Kidney (tissue), 14 donors: ENCODE data around the gene BMERB1. TPM values are rescaled to one million over a fixed set of nuclear protein-coding genes. Genes with fewer than 3 reads are reported as not detected.

Experiments
- DNase-seq, 5 donors: peaks; one replicate each; pipeline ENCODE4 v3.0.0-alpha.2; 2013 to 2020
- FAIRE-seq: peaks from 2 replicates; lab custom pipeline; 2012; peaks lifted over from hg19 to GRCh38; lab: Jason Lieb, UNC
- H3K27ac ChIP-seq, 2 donors: one replicate each; pipeline ENCODE4 v1.7.0; 2013; ENCODE audit warnings: low read depth in 2 of 2, low read length in 2 of 2, inconsistent platforms in 1 of 2
- H3K27me3 ChIP-seq: one replicate; pipeline ENCODE4 v1.7.1; 2013; ENCODE audit warnings: low read length, inconsistent platforms; ENCODE audit not compliant: control insufficient read depth, insufficient read depth
- H3K36me3 ChIP-seq, 3 donors: one replicate each; pipeline versions ENCODE4 v1.7.0 to v1.7.1; 2013; ENCODE audit warnings: low read length in 3 of 3, control low read depth in 1 of 3, inconsistent platforms in 1 of 3; ENCODE audit not compliant: insufficient read depth in 3 of 3, control insufficient read depth in 2 of 3
- H3K4me1 ChIP-seq, 3 donors: one replicate each; pipeline versions ENCODE4 v1.7.0 to v1.7.1; 2013; ENCODE audit warnings: low read length in 3 of 3, inconsistent platforms in 1 of 3, low read depth in 1 of 3; ENCODE audit not compliant: control insufficient read depth in 2 of 3, insufficient read depth in 2 of 3
- H3K4me3 ChIP-seq, 3 donors: one replicate each; pipeline versions ENCODE4 v1.7.0 to v1.8.1; 2013; ENCODE audit warnings: low read length in 3 of 3, control low read depth in 1 of 3, inconsistent platforms in 1 of 3
- H3K9ac ChIP-seq, 3 donors: one replicate each; pipeline versions ENCODE4 v1.7.0 to v1.7.1; 2013; ENCODE audit warnings: low read length in 3 of 3, control low read depth in 1 of 3, inconsistent platforms in 1 of 3
- H3K9me3 ChIP-seq, 3 donors: one replicate each; pipeline versions ENCODE4 v1.7.0 to v1.7.1; 2013; ENCODE audit warnings: low read length in 3 of 3, control low read depth in 1 of 3, inconsistent platforms in 1 of 3; ENCODE audit not compliant: control insufficient read depth in 2 of 3, insufficient read depth in 1 of 3
- intact Hi-C: fragments of 100-400 bp; cut with DNase I; formaldehyde crosslinking; loops from one replicate; pipeline ENCODE4 v1.11.1; 2022
- polyA plus RNA-seq: library from polyadenylated mRNA; stranded (reverse); fragments of 350-450 nt; fragmentation: Illumina TruSeq; extraction: RNeasy Lipid Tissue Mini Kit (QIAGEN cat#74804); gene quantifications from one replicate; pipeline ENCODE4 v1.2.3, GENCODE V29; 2014; ENCODE audit warnings: low read depth, low replicate concordance; ENCODE audit not compliant: insufficient read depth
- total RNA-seq: library from RNA; stranded (reverse); fragmentation: NEBNext Ultra II Directional; extraction: Animal tissue kit (Norgen Biotek cat#: 25700); gene quantifications from one replicate; pipeline ENCODE4 v1.2.1, GENCODE V29; 2021
- TF ChIP-seq, protein P1 (sequence below): IDR thresholded peaks from 3 replicates; pipeline ENCODE4 v1.5.1; 2012; ENCODE audit warnings: mild to moderate bottlenecking, moderate library complexity, borderline replicate concordance; ENCODE audit not compliant: insufficient read depth; ENCODE audit errors: extremely low read depth
- donor health status: control.
- donor health status: control.
- donor health status: control.
- donor health status: control.
- donor health status: control.
- donor health status: DM: yes; HTN: yes; CAD: no.
- donor health status: Normal renal cell carcinoma (clear cell type).

BMERB1 gene
- total and polyA plus RNA-seq, 2 donors from 2014 or later = 33.4 to 48.8 TPM

DNA sequence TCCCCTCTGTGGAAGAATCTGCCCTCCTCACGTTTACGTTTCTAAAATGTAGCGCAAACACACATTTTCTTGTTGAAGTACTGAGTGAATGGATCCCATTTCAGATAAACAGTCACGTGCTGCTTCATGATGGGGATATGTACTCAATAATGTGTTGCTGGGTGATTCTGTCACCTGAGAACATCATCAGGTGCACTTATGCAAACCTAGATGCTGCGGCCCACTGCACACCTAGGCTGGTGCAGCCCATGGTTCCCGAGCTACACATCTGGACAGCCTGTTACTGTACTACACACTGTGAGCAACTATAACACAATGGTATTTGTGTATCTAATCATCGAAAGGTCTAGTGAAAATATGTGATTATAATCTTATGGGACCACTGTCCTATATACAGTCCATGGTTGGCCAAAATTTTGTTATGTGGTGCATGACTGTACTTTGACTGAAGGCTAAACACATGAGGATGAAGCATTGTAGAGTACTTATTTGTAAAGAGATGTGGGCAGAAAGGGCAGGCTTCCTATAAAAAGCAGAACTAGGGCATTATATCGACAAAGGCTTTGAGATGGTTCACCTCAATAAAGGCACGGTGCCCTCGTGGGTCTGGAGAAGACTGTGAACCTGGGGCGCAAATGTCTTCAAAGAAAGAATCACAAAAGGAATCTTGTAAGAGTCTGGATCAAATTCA lies 182.2 kb downstream of the BMERB1 start:
- peaks cover 25 to 48% (median 44%) of the 10 kb centered on the region in 3 donors for H3K36me3 ChIP-seq
- no peaks in the 10 kb centered on the region for H3K27me3 ChIP-seq
- no peaks in the 10 kb centered on the region for H3K9me3 ChIP-seq
- FAIRE-seq (no peak), DNase-seq (no peak)
- H3K9ac ChIP-seq = no peak overlapping the region
- intact Hi-C loops = no loop called here
- H3K27ac ChIP-seq = peak overlapping the region in 1 of 2 donors; percentile 10
- TF ChIP-seq, protein P1, sequence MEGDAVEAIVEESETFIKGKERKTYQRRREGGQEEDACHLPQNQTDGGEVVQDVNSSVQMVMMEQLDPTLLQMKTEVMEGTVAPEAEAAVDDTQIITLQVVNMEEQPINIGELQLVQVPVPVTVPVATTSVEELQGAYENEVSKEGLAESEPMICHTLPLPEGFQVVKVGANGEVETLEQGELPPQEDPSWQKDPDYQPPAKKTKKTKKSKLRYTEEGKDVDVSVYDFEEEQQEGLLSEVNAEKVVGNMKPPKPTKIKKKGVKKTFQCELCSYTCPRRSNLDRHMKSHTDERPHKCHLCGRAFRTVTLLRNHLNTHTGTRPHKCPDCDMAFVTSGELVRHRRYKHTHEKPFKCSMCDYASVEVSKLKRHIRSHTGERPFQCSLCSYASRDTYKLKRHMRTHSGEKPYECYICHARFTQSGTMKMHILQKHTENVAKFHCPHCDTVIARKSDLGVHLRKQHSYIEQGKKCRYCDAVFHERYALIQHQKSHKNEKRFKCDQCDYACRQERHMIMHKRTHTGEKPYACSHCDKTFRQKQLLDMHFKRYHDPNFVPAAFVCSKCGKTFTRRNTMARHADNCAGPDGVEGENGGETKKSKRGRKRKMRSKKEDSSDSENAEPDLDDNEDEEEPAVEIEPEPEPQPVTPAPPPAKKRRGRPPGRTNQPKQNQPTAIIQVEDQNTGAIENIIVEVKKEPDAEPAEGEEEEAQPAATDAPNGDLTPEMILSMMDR = no peak
- H3K4me1 ChIP-seq = peaks cover 0 to 8% (median 3%) of the 10 kb centered on the region in 3 donors
- no peak overlapping the region for H3K4me3 ChIP-seq

DNA sequence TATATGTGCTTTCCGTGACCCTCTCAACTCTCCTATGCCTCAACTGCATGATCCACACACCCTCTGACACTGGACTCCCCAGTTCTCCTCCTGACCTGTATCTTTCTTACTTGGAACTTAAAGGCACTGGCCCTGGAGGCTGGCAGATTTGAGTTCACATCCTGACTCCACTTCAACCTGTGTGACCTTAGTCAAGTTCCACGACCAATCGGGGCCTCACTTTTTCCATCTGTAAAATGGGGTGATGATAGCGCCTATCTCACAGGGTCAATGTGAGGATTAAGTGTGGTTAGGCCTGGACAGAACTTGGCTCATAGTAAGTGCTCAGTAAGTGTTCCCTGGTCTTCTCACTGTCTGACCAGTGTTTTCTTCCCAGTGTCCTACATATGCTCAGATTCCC lies 183.5 kb downstream of the BMERB1 start:
- Histone ChIP-seq H3K9me3 (no peaks in the 10 kb centered on the region), H3K27ac (no peak overlapping the region), H3K36me3 (peaks cover 21 to 40% (median 39%) of the 10 kb centered on the region in 3 donors), H3K4me1 (peaks cover 0 to 5% (median 3%) of the 10 kb centered on the region in 3 donors), H3K4me3 (no peak overlapping the region), H3K27me3 (no peaks in the 10 kb centered on the region), H3K9ac (no peak overlapping the region)
- DNase-seq = no peak
- intact Hi-C loops = no loop called here
- FAIRE-seq = no peak
- TF ChIP-seq, protein P1 = no peak

DNA sequence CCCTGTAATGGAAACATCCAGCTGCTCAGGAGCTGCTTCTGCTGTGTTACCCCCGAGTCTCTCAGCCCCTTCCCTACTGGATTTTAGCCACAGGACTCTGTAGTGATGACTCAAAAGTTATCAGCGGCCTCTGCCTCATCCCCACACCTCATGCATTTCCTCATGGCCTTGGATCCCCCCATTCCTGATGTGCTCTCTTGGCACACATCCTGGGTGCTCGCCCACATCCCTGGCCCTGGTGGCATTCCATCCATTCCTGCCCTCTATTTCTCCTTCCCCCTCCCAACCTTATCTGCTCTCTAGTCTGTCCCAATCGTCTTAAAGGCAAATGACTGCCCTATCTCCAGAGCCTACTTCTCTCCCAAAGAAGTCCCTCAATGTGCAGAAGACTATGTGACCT lies 184.0 kb downstream of the BMERB1 start:
- no peaks in the 10 kb centered on the region for H3K9me3 ChIP-seq
- H3K27me3 ChIP-seq = no peaks in the 10 kb centered on the region
- H3K4me3 ChIP-seq = no peak overlapping the region
- H3K36me3 ChIP-seq = peaks cover 21 to 39% (median 38%) of the 10 kb centered on the region in 3 donors
- H3K9ac ChIP-seq = no peak overlapping the region
- H3K4me1 ChIP-seq = peaks cover 0 to 5% (median 3%) of the 10 kb centered on the region in 3 donors
- no peak for FAIRE-seq
- TF ChIP-seq, protein P1 = no peak
- DNase-seq = no peak
- intact Hi-C loops = no loop called here
- no peak overlapping the region for H3K27ac ChIP-seq
